Activated T-cell treated with anti-CD3 and anti-CD28 coated beads, Interleukin-2, amount 50 U/mL, for 4 hours (primary cell): ENCODE measurements around the gene ZNF765. TPM values are rescaled to one million over a fixed set of nuclear protein-coding genes. Genes with fewer than 3 reads are reported as not detected.
"Not testable (repeated sequence)": the region's sequence is repeated elsewhere in the genome, so short reads cannot be mapped to it uniquely, and the experiment has no call there.

Experiments
- ATAC-seq, 2 donors: fragments of 200-7000 bp; cut with Tn5 transposase; one replicate each; pipeline ENCODE4 v1.10.0; 2021
- DNase-seq: peaks from one replicate; pipeline ENCODE4 v3.0.0-alpha.2; 2020
- H3K27me3 Mint-ChIP-seq: one replicate; pipeline ENCODE4 v1.8.0; 2021; ENCODE audit warnings: low read depth, mixed read lengths
- H3K36me3 Mint-ChIP-seq: one replicate; pipeline ENCODE4 v1.8.0; 2022; ENCODE audit warnings: mixed read lengths; ENCODE audit not compliant: insufficient read depth
- H3K4me1 Mint-ChIP-seq: one replicate; pipeline ENCODE4 v1.8.0; 2021; ENCODE audit warnings: low read depth, mixed read lengths
- H3K4me3 Mint-ChIP-seq: one replicate; pipeline ENCODE4 v1.8.0; 2021; ENCODE audit warnings: mild to moderate bottlenecking, moderate library complexity, mixed read lengths
- H3K9me3 Mint-ChIP-seq: one replicate; pipeline ENCODE4 v1.8.0; 2021; ENCODE audit warnings: mixed read lengths
- total RNA-seq, 3 donors: library from RNA; stranded (reverse); gene quantifications; one replicate each; pipeline ENCODE4 v1.2.1, GENCODE V29; 2021

Gene ZNF765
- total RNA-seq, 3 donors from 2014 or later: 6.9 to 7.9 (median 7.1) TPM

GRCh38 chr19:53394522-53394973 lies 401 bp upstream of the ZNF765 start:
- Mint-ChIP-seq H3K36me3 (peaks cover 14% of the 10 kb centered on the region), H3K4me1 (peaks cover 30% of the 10 kb centered on the region), H3K9me3 (peaks cover 7% of the 10 kb centered on the region), H3K27me3 (no peaks in the 10 kb centered on the region), H3K4me3 (peak overlapping the region; percentile 97)
- ATAC-seq (no peak), DNase-seq (no peak)

GRCh38 chr19:53395840-53396524 lies 1.0 kb downstream of the ZNF765 start:
- Mint-ChIP-seq H3K4me3 (peak overlapping the region; percentile 97), H3K36me3 (peaks cover 21% of the 10 kb centered on the region), H3K4me1 (peaks cover 30% of the 10 kb centered on the region)
- not testable (repeated sequence) for ATAC-seq, H3K27me3 Mint-ChIP-seq, DNase-seq, H3K9me3 Mint-ChIP-seq

- Mint-ChIP-seq H3K4me3 (peak overlapping the region; percentile 97), H3K4me1 (peaks cover 30% of the 10 kb centered on the region), H3K27me3 (no peaks in the 10 kb centered on the region), H3K9me3 (peaks cover 8% of the 10 kb centered on the region), H3K36me3 (peaks cover 25% of the 10 kb centered on the region)
- ATAC-seq: no peak
- DNase-seq: no peak
These were observed 1.5 kb downstream of the ZNF765 start for GRCh38 chr19:53396525-53396868.

DNA sequence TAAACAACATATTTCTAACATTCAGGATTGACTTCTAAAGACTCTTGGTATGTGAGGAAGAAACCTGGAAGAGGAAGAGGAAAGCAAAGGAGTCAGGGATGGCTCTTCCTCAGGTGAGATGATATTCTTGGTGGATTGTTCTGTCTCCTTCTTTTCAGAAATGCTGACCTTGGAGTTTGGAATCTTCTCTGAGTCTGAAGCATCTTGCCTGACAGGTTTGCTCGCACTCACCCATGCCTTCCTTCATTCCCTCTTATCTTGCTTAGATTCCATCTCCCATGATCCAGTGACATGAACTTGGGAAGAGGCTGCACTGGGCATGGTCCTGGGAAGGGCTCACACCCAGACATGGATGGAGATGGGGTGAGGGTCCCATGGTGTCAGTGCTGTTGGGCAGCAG lies 3.0 kb downstream of the ZNF765 start:
- Mint-ChIP-seq H3K36me3 (peaks cover 39% of the 10 kb centered on the region), H3K4me1 (peaks cover 30% of the 10 kb centered on the region)
- DNase-seq, H3K27me3 Mint-ChIP-seq, H3K9me3 Mint-ChIP-seq, H3K4me3 Mint-ChIP-seq, ATAC-seq: not testable (repeated sequence)

DNA sequence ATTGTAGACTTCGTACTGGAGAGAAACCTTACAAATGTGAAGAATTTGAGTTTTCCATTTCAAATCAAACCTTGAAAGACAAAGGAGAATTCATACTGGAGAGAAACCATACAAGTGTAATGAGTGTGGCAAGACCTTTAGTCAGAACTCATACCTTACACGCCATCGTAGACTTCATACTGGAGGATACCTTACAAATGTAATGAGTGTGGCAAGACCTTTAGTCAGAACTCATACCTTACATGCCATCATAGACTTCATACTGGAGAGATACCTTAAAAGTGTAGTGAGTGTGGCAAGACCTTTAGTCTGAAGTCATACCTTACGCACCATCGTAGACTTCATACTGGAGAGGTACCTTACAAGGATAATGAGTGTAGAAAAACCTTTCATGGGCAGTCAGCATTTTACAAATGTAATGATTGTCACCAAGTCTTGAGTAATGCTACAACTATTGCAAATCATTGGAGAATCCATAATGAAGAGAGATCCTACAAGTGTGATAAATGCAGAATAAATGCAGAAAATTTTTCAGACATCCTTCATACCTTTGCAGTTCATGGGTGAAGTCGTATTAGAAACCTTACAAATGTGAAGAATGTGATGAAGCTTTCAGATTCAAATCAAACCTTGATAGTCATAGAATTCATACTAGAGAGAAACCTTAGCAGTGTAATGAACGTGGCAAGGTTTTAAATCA lies 14.7 kb downstream of the ZNF765 start:
- DNase-seq (no peak), ATAC-seq (no peak)
- H3K9me3 Mint-ChIP-seq: peaks cover 55% of the 10 kb centered on the region
- no peaks in the 10 kb centered on the region for H3K27me3 Mint-ChIP-seq
- no peak overlapping the region for H3K4me3 Mint-ChIP-seq
- H3K4me1 Mint-ChIP-seq: no peaks in the 10 kb centered on the region
- H3K36me3 Mint-ChIP-seq: peaks cover 61% of the 10 kb centered on the region

DNA sequence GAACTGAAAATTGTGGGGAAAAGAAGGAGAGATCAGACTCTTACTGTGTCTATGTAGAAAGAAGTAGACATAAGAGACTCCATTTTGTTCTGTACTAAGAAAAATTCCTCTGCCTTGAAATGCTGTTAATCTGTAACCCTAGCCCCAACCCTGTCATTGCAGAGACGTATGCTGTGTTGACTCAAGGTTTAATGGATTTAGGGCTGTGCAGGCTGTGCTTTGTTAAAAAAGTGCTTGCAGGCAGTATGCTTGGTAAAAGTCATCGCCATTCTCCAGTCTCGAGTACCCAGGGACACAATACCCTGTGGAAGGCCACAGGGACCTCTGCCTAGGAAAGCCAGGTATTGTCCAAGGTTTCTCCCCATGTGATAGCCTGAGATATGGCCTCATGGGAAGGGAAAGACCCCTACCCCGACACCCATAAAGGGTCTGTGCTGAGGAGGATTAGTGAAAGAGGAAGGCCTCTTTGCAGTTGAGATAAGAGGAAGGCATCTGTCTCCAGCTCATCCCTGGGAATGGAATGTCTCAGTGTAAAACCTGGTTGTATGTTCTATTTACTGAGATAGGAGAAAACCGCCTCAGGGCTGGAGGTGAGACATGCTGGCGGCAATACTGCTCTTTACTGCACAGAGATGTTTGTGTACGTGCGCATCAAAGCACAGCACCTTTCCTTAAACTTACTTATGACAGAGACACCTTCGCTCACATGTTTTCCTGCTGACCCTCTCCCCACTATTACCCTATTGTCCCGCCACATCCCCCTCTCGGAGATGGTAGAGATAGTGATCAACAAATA lies 25.8 kb downstream of the ZNF765 start:
- H3K4me1 Mint-ChIP-seq, DNase-seq, ATAC-seq, H3K36me3 Mint-ChIP-seq, H3K4me3 Mint-ChIP-seq, H3K27me3 Mint-ChIP-seq: not testable (repeated sequence)
- peaks cover 19% of the 10 kb centered on the region for H3K9me3 Mint-ChIP-seq

GRCh38 chr19:53422551-53422950 lies 27.6 kb downstream of the ZNF765 start:
- Mint-ChIP-seq H3K36me3 (no peaks in the 10 kb centered on the region), H3K27me3 (no peaks in the 10 kb centered on the region), H3K9me3 (peaks cover 8% of the 10 kb centered on the region), H3K4me3 (no peak overlapping the region), H3K4me1 (peaks cover 3% of the 10 kb centered on the region)
- no peak for DNase-seq
- no peak for ATAC-seq

- H3K36me3 Mint-ChIP-seq, DNase-seq, ATAC-seq, H3K4me3 Mint-ChIP-seq, H3K4me1 Mint-ChIP-seq, H3K9me3 Mint-ChIP-seq, H3K27me3 Mint-ChIP-seq: not testable (repeated sequence)
These were observed 28.1 kb downstream of the ZNF765 start for GRCh38 chr19:53423074-53423473.

GRCh38 chr19:53423680-53424079 lies 28.7 kb downstream of the ZNF765 start:
- H3K27me3 Mint-ChIP-seq, DNase-seq, ATAC-seq, H3K9me3 Mint-ChIP-seq, H3K36me3 Mint-ChIP-seq, H3K4me1 Mint-ChIP-seq, H3K4me3 Mint-ChIP-seq: not testable (repeated sequence)

GRCh38 chr19:53424968-53425597 lies 30.1 kb downstream of the ZNF765 start:
- ATAC-seq (peak; percentile 72 to 86), DNase-seq (peak; percentile 67)
- H3K36me3 Mint-ChIP-seq: no peaks in the 10 kb centered on the region
- H3K9me3 Mint-ChIP-seq: no peaks in the 10 kb centered on the region
- H3K4me1 Mint-ChIP-seq: peaks cover 6% of the 10 kb centered on the region
- no peaks in the 10 kb centered on the region for H3K27me3 Mint-ChIP-seq
- H3K4me3 Mint-ChIP-seq: no peak overlapping the region

GRCh38 chr19:53431399-53432087 lies 36.6 kb downstream of the ZNF765 start, which contains the start of gene ZNF761:
Gene ZNF761, plus strand, starts transcription at chr19:53431984. Its CDS starts 15,285 bp downstream, at chr19:53447269.
- H3K9me3 Mint-ChIP-seq: peaks cover 6% of the 10 kb centered on the region

DNA sequence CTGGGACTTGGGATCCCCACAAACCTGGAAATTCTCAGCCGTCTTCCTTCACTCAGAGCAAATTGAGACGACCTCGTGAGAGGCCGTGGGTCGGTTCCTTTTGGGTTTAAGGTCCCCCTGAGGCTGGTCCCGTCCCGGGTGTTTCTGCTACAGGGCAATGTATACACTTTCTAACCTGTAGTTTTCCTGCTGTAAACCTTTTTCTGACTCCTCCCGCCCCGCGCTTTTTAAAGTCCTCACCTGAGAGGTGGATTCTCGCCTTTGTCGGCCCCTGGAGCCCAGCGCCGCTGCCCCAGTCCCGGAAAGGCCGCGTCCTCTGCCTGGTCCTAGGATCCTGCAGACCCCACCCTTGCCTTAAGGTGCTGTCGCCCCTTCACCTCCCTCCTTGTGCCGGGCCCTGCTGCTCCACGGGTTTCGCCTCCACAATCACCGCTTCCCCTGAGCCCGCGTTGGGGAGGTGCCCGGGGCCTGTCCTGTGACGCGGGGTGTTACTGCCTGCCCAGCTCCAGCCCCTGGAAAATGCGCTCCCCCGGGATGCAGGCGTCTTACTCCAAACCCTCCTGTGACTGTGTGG lies 37.2 kb downstream of the ZNF765 start:
- H3K36me3 Mint-ChIP-seq: peaks cover 36% of the 10 kb centered on the region
- peaks cover 7% of the 10 kb centered on the region for H3K9me3 Mint-ChIP-seq
- H3K4me3 Mint-ChIP-seq: peak overlapping the region; percentile 97
- ATAC-seq (peak; percentile 25 to 32), DNase-seq (peak; percentile 7)
- H3K27me3 Mint-ChIP-seq: no peaks in the 10 kb centered on the region
- peaks cover 31% of the 10 kb centered on the region for H3K4me1 Mint-ChIP-seq

More at GRCh38 chr19:53431399-53432087, 36.6 kb downstream of the ZNF765 start, which contains the start of gene ZNF761:
- ATAC-seq (peak; percentile 99 to 100), DNase-seq (peak; percentile 99)
- peaks cover 31% of the 10 kb centered on the region for H3K4me1 Mint-ChIP-seq
- H3K27me3 Mint-ChIP-seq: no peaks in the 10 kb centered on the region
- H3K4me3 Mint-ChIP-seq: peak within 1 kb of the TSS; percentile 97
- H3K36me3 Mint-ChIP-seq: peaks cover 31% of the 10 kb centered on the region

GRCh38 chr19:53443809-53444208 lies 48.9 kb downstream of the ZNF765 start:
- not testable (repeated sequence) for H3K4me3 Mint-ChIP-seq, ATAC-seq, H3K4me1 Mint-ChIP-seq, H3K27me3 Mint-ChIP-seq, DNase-seq
- Mint-ChIP-seq H3K9me3 (peaks cover 34% of the 10 kb centered on the region), H3K36me3 (peaks cover 74% of the 10 kb centered on the region)
